HT-29 (cell line): ENCODE measurements around the gene JAM3. TPM values are rescaled to one million over a fixed set of nuclear protein-coding genes. Genes with fewer than 3 reads are reported as not detected.
A peak's percentile ranks its signal among the peaks of the same experiment; 100 is the strongest.

ENCODE experiments used
- DNase-seq: peaks from one replicate; pipeline ENCODE4 v3.0.0-alpha.2; 2015; ENCODE audit warnings: low spot score
- total RNA-seq: library from RNA; depleted of rRNA; stranded (reverse); fragments of >200 nt; shearing (Covaris generic); gene quantifications from 2 replicates; pipeline ENCODE4 v1.2.3, GENCODE V29; 2014

The JAM3 gene
- total RNA-seq, 1 experiment from 2014 or later: not detected

- DNase-seq: no peak
These were observed 29.0 kb upstream of the JAM3 start for GRCh38 chr11:134039726-134040385.

GRCh38 chr11:134040386-134041302, 28.2 kb upstream of the JAM3 start:
- DNase-seq: no peak

- DNase-seq: no peak
These were observed 27.5 kb upstream of the JAM3 start for GRCh38 chr11:134041349-134041748.

GRCh38 chr11:134041791-134042696, 26.8 kb upstream of the JAM3 start:
- DNase-seq: no peak

- DNase-seq: no peak
These were observed 25.0 kb upstream of the JAM3 start for GRCh38 chr11:134043821-134044420.

GRCh38 chr11:134044514-134045284, 24.2 kb upstream of the JAM3 start:
- DNase-seq: no peak

GRCh38 chr11:134045799-134046635, 22.9 kb upstream of the JAM3 start:
- DNase-seq: peak; percentile 56

- no peak for DNase-seq
These were observed 22.0 kb upstream of the JAM3 start for GRCh38 chr11:134046681-134047449.

- no peak for DNase-seq
These were observed 21.3 kb upstream of the JAM3 start for GRCh38 chr11:134047586-134047999.

GRCh38 chr11:134048028-134048427, 20.8 kb upstream of the JAM3 start:
- DNase-seq: no peak

GRCh38 chr11:134049303-134049702, 19.6 kb upstream of the JAM3 start:
- no peak for DNase-seq

GRCh38 chr11:134050541-134051383, 18.1 kb upstream of the JAM3 start:
- peak; percentile 82 for DNase-seq

GRCh38 chr11:134052395-134052987, 16.4 kb upstream of the JAM3 start:
- DNase-seq: no peak

- no peak for DNase-seq
These were observed 15.6 kb upstream of the JAM3 start for GRCh38 chr11:134052988-134053945.

- DNase-seq: no peak
These were observed 13.8 kb upstream of the JAM3 start for GRCh38 chr11:134055029-134055428.

GRCh38 chr11:134060316-134060715, 8.6 kb upstream of the JAM3 start:
- no peak for DNase-seq
